Transverse colon (tissue), 4 donors: Measurements from ENCODE around the gene SHC3. TPM values are rescaled to one million over a fixed set of nuclear protein-coding genes. Genes with fewer than 3 reads are reported as not detected.
"Not testable (repeated sequence)": the region's sequence is repeated elsewhere in the genome, so short reads cannot be mapped to it uniquely, and the experiment has no call there.

ENCODE experiments used
- DNase-seq: peaks from one replicate; pipeline ENCODE4 v3.0.0-alpha.2; 2019
- H3K27ac ChIP-seq, 4 donors: fragments of 200-600 bp; sonication (generic); 2 replicates each; pipeline ENCODE4 v1.5.1; 2016 to 2018; ENCODE audit warnings: inconsistent platforms in 4 of 4
- H3K27me3 ChIP-seq: fragments of 200-600 bp; sonication (generic); 2 replicates; pipeline ENCODE4 v1.5.1; 2017; ENCODE audit warnings: inconsistent platforms
- H3K36me3 ChIP-seq, 4 donors: fragments of 200-600 bp; sonication (generic); 2 replicates each; pipeline ENCODE4 v1.5.1; 2017 to 2019; ENCODE audit warnings: inconsistent platforms in 4 of 4
- H3K4me1 ChIP-seq, 4 donors: fragments of 200-600 bp; sonication (generic); 2 replicates each; pipeline ENCODE4 v1.5.1; 2017 to 2020; ENCODE audit warnings: inconsistent platforms in 4 of 4
- H3K4me3 ChIP-seq, 4 donors: fragments of 200-600 bp; sonication (generic); 1 replicate in 1 of 4; 2 replicates in 3 of 4; pipeline versions ENCODE4 v1.5.1 to v1.6.1; 2017 to 2019; ENCODE audit warnings: inconsistent platforms in 4 of 4
- H3K9me3 ChIP-seq, 2 donors: fragments of 200-600 bp; sonication (generic); 2 replicates each; pipeline ENCODE4 v1.5.1; 2017 to 2019; ENCODE audit warnings: inconsistent platforms in 2 of 2
- CTCF ChIP-seq, 5 experiments: fragments of 200-600 bp in 3 of 5; fragments of 450-650 bp in 2 of 5; sonication (generic) in 3 of 5; IDR thresholded peaks; 1 replicate in 2 of 5; 2 replicates in 3 of 5; pipeline ENCODE4 v1.5.1; 2016 to 2017; ENCODE audit warnings: antibody characterized with exemption in 5 of 5, inconsistent platforms in 3 of 5, mild to moderate bottlenecking in 2 of 5, moderate library complexity in 1 of 5
- EP300 ChIP-seq: sonication (generic); formaldehyde crosslinking; IDR thresholded peaks from one replicate; pipeline ENCODE4 v1.6.1; 2017; ENCODE audit warnings: antibody characterized with exemption, low read depth
- POLR2A ChIP-seq: fragments of 450-650 bp; IDR thresholded peaks from one replicate; pipeline ENCODE4 v1.6.1; 2016; ENCODE audit warnings: antibody characterized with exemption, mild to moderate bottlenecking, moderate library complexity
- POLR2AphosphoS5 ChIP-seq, 3 donors: sonication (generic); formaldehyde crosslinking; IDR thresholded peaks; one replicate each; pipeline ENCODE4 v1.6.1; 2016; ENCODE audit warnings: antibody characterized with exemption in 3 of 3
- WGBS, 2 donors: methylation state at CpG; one replicate each; pipeline ENCODE4 v1.1.5; 2018; ENCODE audit warnings: low coverage in 1 of 2; 5-methylcytosine and 5-hydroxymethylcytosine counted together
- in situ Hi-C, 4 donors: fragments of 200-750 bp; cut with MboI; loops; one replicate each; pipeline versions ENCODE4 v1.15.0 to v1.15.1; 2017; ENCODE audit warnings: low sequenced_read_pairs in 3 of 4, low pct_ligation_motif_present in 1 of 4, low pct_unique_long_range_greater_than_20kb in 1 of 4
- intact Hi-C: fragments of 100-400 bp; cut with DNase I; formaldehyde crosslinking; loops from one replicate; pipeline ENCODE4 v1.15.1; 2023; ENCODE audit warnings: low total_unique reads
- total RNA-seq, 4 donors: library from RNA; depleted of rRNA; stranded (reverse); fragments of >200 nt; gene quantifications; one replicate each; pipeline ENCODE4 v1.1.0, GENCODE V29; 2016

SHC3 gene
- total RNA-seq, 4 donors from 2014 or later, result 1.1 to 4.8 (median 2.7) TPM

- Histone ChIP-seq H3K4me1 (no peaks in the 10 kb centered on the region), H3K36me3 (no peaks in the 10 kb centered on the region), H3K27ac (no peak overlapping the region), H3K27me3 (no peaks in the 10 kb centered on the region), H3K4me3 (no peak overlapping the region), H3K9me3 (no peaks in the 10 kb centered on the region)
- TF ChIP-seq POLR2AphosphoS5 (IDR thresholded peaks at IDR 0.05) (no peak), EP300 (no peak), CTCF (IDR thresholded peaks at IDR 0.05) (no peak), POLR2A (no peak)
- no peak for DNase-seq
- intact Hi-C loops, result no loop called here
- in situ Hi-C loops, result no loop called here
- 88% methylated on average over 3 of the region's 3 CpGs; no CpG with 5 or more reads in 1 of the 2 donors for WGBS, 2 donors
These were observed 36.7 kb upstream of the SHC3 start for GRCh38 chr9:89215342-89215741.

DNA sequence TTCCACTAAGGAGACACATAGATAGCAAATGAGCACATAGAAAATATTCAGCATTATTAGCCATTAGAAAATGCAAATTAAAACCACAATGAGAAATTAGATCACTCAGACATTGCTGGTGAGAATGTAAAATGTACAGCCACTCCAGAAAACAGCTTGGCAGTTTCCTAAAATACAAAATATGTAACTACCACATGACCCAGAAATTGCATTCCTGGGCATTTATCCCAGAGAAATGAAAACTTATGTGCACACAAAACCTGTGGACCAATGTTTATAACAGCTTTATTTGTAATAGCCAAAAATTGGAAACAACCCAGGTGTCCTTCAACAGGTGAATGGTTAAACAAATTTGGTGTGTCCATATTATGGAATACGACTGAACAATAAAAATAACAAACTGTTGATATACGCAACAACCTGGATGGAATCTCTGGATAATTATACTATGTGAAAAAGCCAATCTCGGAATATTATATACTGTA is 34.8 kb upstream of the SHC3 start:
- TF ChIP-seq POLR2A, result no peak
- TF ChIP-seq EP300, result no peak
- TF ChIP-seq CTCF (IDR thresholded peaks at IDR 0.05), result no peak
- no peak for TF ChIP-seq POLR2AphosphoS5 (IDR thresholded peaks at IDR 0.05)
- H3K27ac ChIP-seq, result no peak overlapping the region
- no peaks in the 10 kb centered on the region for H3K36me3 ChIP-seq
- no peaks in the 10 kb centered on the region for H3K9me3 ChIP-seq
- no peak overlapping the region for H3K4me3 ChIP-seq
- intact Hi-C loops, result no loop called here
- H3K27me3 ChIP-seq, result no peaks in the 10 kb centered on the region
- no peaks in the 10 kb centered on the region for H3K4me1 ChIP-seq
- in situ Hi-C loops, result no loop called here
- DNase-seq, result no peak
- WGBS, 2 donors, result 79 to 90% methylated on average over 3 of the region's 3 CpGs

DNA sequence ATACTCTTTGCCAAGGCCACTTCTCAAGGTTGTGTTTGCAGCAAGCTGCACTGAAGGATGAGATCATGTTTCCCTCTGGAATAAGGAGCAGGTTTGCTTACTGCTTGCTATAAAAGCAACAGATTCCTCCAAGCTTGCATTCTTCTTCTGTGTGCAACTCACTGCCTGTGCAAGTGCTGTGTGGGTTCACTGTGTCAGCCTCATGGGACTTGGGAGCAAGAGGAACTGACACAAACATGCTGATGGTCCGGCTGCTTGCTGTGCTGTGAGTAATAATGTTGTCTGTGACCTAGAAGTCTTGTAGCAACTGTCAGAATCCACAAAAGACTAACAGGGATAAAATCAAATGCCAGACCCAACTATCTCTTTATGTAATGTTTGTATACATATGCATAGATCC is 33.6 kb upstream of the SHC3 start:
- H3K27me3 ChIP-seq, result no peaks in the 10 kb centered on the region
- no peak overlapping the region for H3K27ac ChIP-seq
- no peak overlapping the region for H3K4me3 ChIP-seq
- no peaks in the 10 kb centered on the region for H3K4me1 ChIP-seq
- in situ Hi-C loops (no loop called here), intact Hi-C loops (no loop called here)
- H3K36me3 ChIP-seq, result no peaks in the 10 kb centered on the region
- WGBS, 2 donors, result 81% methylated on average over 1 of the region's 1 CpG; no CpG with 5 or more reads in 1 of the 2 donors
- H3K9me3 ChIP-seq, result no peaks in the 10 kb centered on the region
- no peak for DNase-seq
- TF ChIP-seq CTCF (IDR thresholded peaks at IDR 0.05) (no peak), POLR2A (no peak), EP300 (no peak), POLR2AphosphoS5 (IDR thresholded peaks at IDR 0.05) (no peak)

DNA sequence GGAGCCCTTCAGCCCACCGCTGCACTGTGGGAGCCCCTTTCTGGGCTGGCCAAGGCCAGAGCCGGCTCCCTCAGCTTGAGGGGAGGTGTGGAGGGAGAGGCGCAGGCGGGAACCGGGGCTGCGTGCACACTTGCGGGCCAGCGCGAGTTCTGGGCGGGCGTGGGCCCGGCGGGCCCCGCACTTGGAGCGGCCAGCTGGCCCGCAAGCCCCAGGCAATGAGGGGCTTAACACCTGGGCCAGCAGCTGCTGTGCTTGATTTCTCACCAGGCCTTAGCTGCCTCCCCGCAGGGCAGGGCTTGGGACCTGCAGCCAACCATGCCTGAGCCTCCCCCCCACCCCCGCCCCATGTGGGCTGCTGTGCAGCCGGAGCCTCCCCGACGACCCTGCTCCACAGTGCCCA is 30.7 kb upstream of the SHC3 start:
- H3K27ac ChIP-seq, H3K9me3 ChIP-seq, DNase-seq, intact Hi-C loops, in situ Hi-C loops, H3K4me1 ChIP-seq, H3K36me3 ChIP-seq, H3K27me3 ChIP-seq, H3K4me3 ChIP-seq: not testable (repeated sequence)
- 97% methylated on average over 21 of the region's 21 CpGs; no CpG with 5 or more reads in 1 of the 2 donors for WGBS, 2 donors

- no peaks in the 10 kb centered on the region for H3K9me3 ChIP-seq
- no peaks in the 10 kb centered on the region for H3K36me3 ChIP-seq
- WGBS, 2 donors, result 71 to 86% methylated on average over 4 of the region's 4 CpGs
- no peak overlapping the region for H3K27ac ChIP-seq
- no peak overlapping the region for H3K4me3 ChIP-seq
- intact Hi-C loops, result no loop called here
- no peak for TF ChIP-seq EP300
- TF ChIP-seq CTCF (IDR thresholded peaks at IDR 0.05), result no peak
- no peak for TF ChIP-seq POLR2A
- TF ChIP-seq POLR2AphosphoS5 (IDR thresholded peaks at IDR 0.05), result no peak
- no peak for DNase-seq
- no peaks in the 10 kb centered on the region for H3K27me3 ChIP-seq
- in situ Hi-C loops, result no loop called here
- H3K4me1 ChIP-seq, result no peaks in the 10 kb centered on the region
These were observed 28.4 kb upstream of the SHC3 start for GRCh38 chr9:89207026-89207425.
